GM12878 (cell line): ENCODE results near the gene PTCD2. TPM values are rescaled to one million over a fixed set of nuclear protein-coding genes. Genes with fewer than 3 reads are reported as not detected.
A peak's percentile ranks its signal among the peaks of the same experiment; 100 is the strongest.

Experiments used
- ATAC-seq: fragments of 200-7000 bp; cut with Tn5 transposase; 3 replicates; pipeline ENCODE4 v1.9.1; 2020; ENCODE audit warnings: mild to moderate bottlenecking, moderate library complexity
- BruUV-seq: library from RNA; stranded (reverse); fragments of 400-500 nt; replicated peaks from 2 replicates; lab custom pipeline; 2021; lab: Mats Ljungman, UMichigan
- CTCF ChIA-PET: fragments of 300-600 bp; sonication (Branson Sonifier 250); formaldehyde crosslinking; extraction: SDS; loops from one replicate; lab custom pipeline; 2021; ENCODE audit warnings: inconsistent platforms; lab: Yijun Ruan, JAX
- POLR2A ChIA-PET: fragments of 350-600 bp; formaldehyde crosslinking; extraction: SDS; loops from one replicate; lab custom pipeline; 2021; ENCODE audit warnings: inconsistent platforms; lab: Charles Lee
- RAD21 ChIA-PET: fragments of 300-600 bp; sonication (Branson Sonifier 250); formaldehyde crosslinking; loops from one replicate; lab custom pipeline; 2023; ENCODE audit warnings: antibody characterized with exemption; ENCODE audit not compliant: unreplicated experiment; lab: Charles Lee
- SMC1A ChIA-PET: fragments of 300-600 bp; sonication (Branson Sonifier 250); formaldehyde crosslinking; loops from one replicate; lab custom pipeline; 2023; ENCODE audit not compliant: unreplicated experiment, uncharacterized antibody; lab: Charles Lee
- DNase-seq: peaks from one replicate; pipeline ENCODE4 v3.0.0-alpha.2; 2011; ENCODE audit warnings: low read depth, low spot score
- FAIRE-seq: peaks from 3 replicates; lab custom pipeline; 2011; peaks lifted over from hg19 to GRCh38; lab: Jason Lieb, UNC
- H2AFZ ChIP-seq: 2 replicates; pipeline ENCODE4 v1.6.0; 2011; ENCODE audit warnings: low read depth, low read length, control low read depth; ENCODE audit not compliant: control insufficient read depth
- H3K27ac ChIP-seq: 2 replicates; pipeline ENCODE4 v1.5.1; 2011; ENCODE audit warnings: control low read depth; ENCODE audit not compliant: control insufficient read depth, insufficient read depth
- H3K27me3 ChIP-seq, 2 experiments: replicated peaks in 1 of 2; 2 replicates each; pipeline versions ENCODE4 v1.6.0 to v1.6.1; 2011; ENCODE audit warnings: low read length in 1 of 2; ENCODE audit not compliant: control insufficient read depth in 2 of 2, insufficient read depth in 2 of 2
- H3K36me3 ChIP-seq, 2 experiments: 2 replicates each; pipeline ENCODE4 v1.5.1; 2011; ENCODE audit warnings: low read length in 1 of 2; ENCODE audit not compliant: control insufficient read depth in 2 of 2, insufficient read depth in 2 of 2
- H3K4me1 ChIP-seq: 2 replicates; pipeline ENCODE4 v1.6.1; 2011; ENCODE audit warnings: mild to moderate bottlenecking, low read length, moderate library complexity, mixed read lengths; ENCODE audit not compliant: control insufficient read depth, insufficient read depth
- H3K4me2 ChIP-seq: 2 replicates; pipeline ENCODE4 v1.6.0; 2011; ENCODE audit warnings: control low read depth; ENCODE audit not compliant: control insufficient read depth, insufficient read depth
- H3K4me3 ChIP-seq: fragments of 200-600 bp; sonication (generic); 2 replicates; pipeline ENCODE4 v1.5.1; 2016
- H3K79me2 ChIP-seq: 2 replicates; pipeline ENCODE4 v1.6.0; 2011; ENCODE audit warnings: low read length; ENCODE audit not compliant: control insufficient read depth, insufficient read depth
- H3K9ac ChIP-seq: 2 replicates; pipeline ENCODE4 v1.8.0; 2011; ENCODE audit warnings: low read length, control low read depth, mixed read lengths; ENCODE audit not compliant: control insufficient read depth, insufficient read depth
- H3K9me3 ChIP-seq: replicated peaks from 3 replicates; pipeline ENCODE4 v1.5.1; 2011; ENCODE audit warnings: mild to moderate bottlenecking, low read length; ENCODE audit not compliant: control insufficient read depth, insufficient read depth
- H4K20me1 ChIP-seq: 2 replicates; pipeline ENCODE4 v1.6.0; 2011; ENCODE audit not compliant: control insufficient read depth, insufficient read depth
- BCL11A ChIP-seq: IDR thresholded peaks from 2 replicates; pipeline ENCODE4 v1.6.1; 2011; ENCODE audit warnings: low read depth, low read length
- CEBPB ChIP-seq, 2 experiments: fragments of 150-350 bp in 1 of 2; IDR thresholded peaks; 2 replicates each; pipeline ENCODE4 v1.6.1; 2012 to 2014; ENCODE audit warnings: low read depth in 2 of 2, low read length in 2 of 2, borderline replicate concordance in 1 of 2, inconsistent platforms in 1 of 2
- E4F1 ChIP-seq: fragments of 450-650 bp; IDR thresholded peaks from 2 replicates; pipeline ENCODE4 v1.6.1; 2018; ENCODE audit warnings: borderline replicate concordance, mild to moderate bottlenecking; ENCODE audit not compliant: partially characterized antibody
- KLF5 ChIP-seq: fragments of 450-650 bp; IDR thresholded peaks from 2 replicates; pipeline ENCODE4 v1.6.1; 2014; ENCODE audit warnings: mild to moderate bottlenecking; ENCODE audit not compliant: partially characterized antibody
- MAX ChIP-seq: IDR thresholded peaks from 2 replicates; pipeline ENCODE4 v1.6.1; 2012; ENCODE audit warnings: low read depth, low read length, improper control_type of control experiment
- MTA2 ChIP-seq: fragments of 450-650 bp; IDR thresholded peaks from 2 replicates; pipeline ENCODE4 v1.6.1; 2016; ENCODE audit warnings: low read depth, mild to moderate bottlenecking, moderate library complexity
- PAX8 ChIP-seq: fragments of 450-650 bp; IDR thresholded peaks from 2 replicates; pipeline ENCODE4 v1.6.1; 2017; ENCODE audit warnings: mild to moderate bottlenecking, moderate library complexity
- POU2F2 ChIP-seq: IDR thresholded peaks from 3 replicates; pipeline ENCODE4 v1.6.1; 2011; ENCODE audit warnings: low read depth, mild to moderate bottlenecking, low read length, borderline replicate concordance
- SIN3A ChIP-seq: IDR thresholded peaks from 2 replicates; pipeline ENCODE4 v1.6.1; 2012; ENCODE audit warnings: low read depth, low read length, improper control_type of control experiment
- SRF ChIP-seq, 2 experiments: IDR thresholded peaks; 2 replicates each; pipeline ENCODE4 v1.6.1; 2011; ENCODE audit warnings: low read depth in 2 of 2, low read length in 2 of 2, mild to moderate bottlenecking in 1 of 2, moderate library complexity in 1 of 2
- TBL1XR1 ChIP-seq: IDR thresholded peaks from 2 replicates; pipeline ENCODE4 v1.6.1; 2012; ENCODE audit warnings: low read depth, low read length, improper control_type of control experiment
- ZNF592 ChIP-seq: fragments of 450-650 bp; IDR thresholded peaks from 2 replicates; pipeline ENCODE4 v1.6.1; 2017; ENCODE audit warnings: mild to moderate bottlenecking, moderate library complexity
- ZNF687 ChIP-seq: fragments of 450-650 bp; IDR thresholded peaks from 2 replicates; pipeline ENCODE4 v1.6.1; 2017; ENCODE audit warnings: mild to moderate bottlenecking, moderate library complexity
- WGBS: methylation state at CpG from one replicate; pipeline ENCODE4 v1.1.6; 2016; ENCODE audit warnings: low lambda C conversion rate; ENCODE audit not compliant: insufficient replicate concordance, insufficient coverage; ENCODE audit errors: missing lambda C conversion rate; 5-methylcytosine and 5-hydroxymethylcytosine counted together
- in situ Hi-C: fragments of 300-500 bp; cut with MboI; formaldehyde crosslinking; loops from 9 replicates; pipeline ENCODE4 v1.14.3; 2018; ENCODE audit warnings: mixed read lengths
- intact Hi-C: fragments of 100-400 bp; cut with micrococcal nuclease; formaldehyde crosslinking; loops from one replicate; pipeline ENCODE4 v1.14.2; 2022; ENCODE audit not compliant: unreplicated experiment
- polyA plus RNA-seq, 11 experiments: library from polyadenylated mRNA; depleted of rRNA in 4 of 11; unstranded in 6 of 11; stranded (reverse) in 5 of 11; fragments of >200 nt; fragmentation: Nextera tagmentation in 4 of 11; fragmentation: Illumina TruSeq in 1 of 11; extraction: Ambion mirVana in 4 of 11; extraction: Trizol in 1 of 11; gene quantifications; 1 replicate in 1 of 11; 2 replicates in 10 of 11; pipeline versions ENCODE4 v1.2.1 to v1.2.3, GENCODE V29; 2011 to 2016; ENCODE audit warnings: inconsistent platforms in 2 of 11, missing spikeins in 2 of 11, low read depth in 1 of 11
- total RNA-seq, 4 experiments: library from RNA; depleted of rRNA in 3 of 4; stranded (reverse); fragments of >200 nt in 3 of 4; fragmentation: Illumina TruSeq in 1 of 4; extraction: Trizol in 1 of 4; gene quantifications; 2 replicates each; pipeline versions ENCODE4 v1.2.1 to v1.2.3, GENCODE V29; 2013 to 2021

The PTCD2 gene
- total and polyA plus RNA-seq, 10 of the 15 experiments (the other 5 are each of a cell fraction or from before 2014, with no cell fraction given), result 8.7 to 15.0 (median 11.9) TPM

- H3K79me2 ChIP-seq, result no peaks in the 10 kb centered on the region
- ChIA-PET CTCF (interaction anchor here (0.7 to 3.0 kb wide), 8 partner anchors 11 to 144 kb away, joined by 3 to 17 read pairs (median 4); no protein-coding TSS in a partner anchor), POLR2A (no interaction called here)
- no peak for TF ChIP-seq MTA2
- TF ChIP-seq TBL1XR1, result no peak
- no peak for TF ChIP-seq POU2F2
- TF ChIP-seq ZNF592, result no peak
- TF ChIP-seq MAX, result no peak
- TF ChIP-seq SIN3A, result no peak
- TF ChIP-seq BCL11A, result no peak
- TF ChIP-seq PAX8, result no peak
- no peak for TF ChIP-seq SRF (IDR thresholded peaks at IDR 0.05; ENCODE audit: low read depth in 2 of 2, low read length in 2 of 2)
- TF ChIP-seq ZNF687, result no peak
- no peak for TF ChIP-seq KLF5
- TF ChIP-seq E4F1, result no peak
- no peak for TF ChIP-seq CEBPB (IDR thresholded peaks at IDR 0.05; ENCODE audit: borderline replicate concordance in 1 of 2, low read depth in 2 of 2, low read length in 2 of 2)
Measured at GRCh38 chr5:72379936-72380335, 59.8 kb downstream of the PTCD2 start.

More at GRCh38 chr5:72379936-72380335, 59.8 kb downstream of the PTCD2 start:
- H4K20me1 ChIP-seq, result no peaks in the 10 kb centered on the region
- intact Hi-C loops (no loop called here), in situ Hi-C loops (loop anchor here (10.0 kb wide), 2 partner anchors 135 to 445 kb away; no protein-coding TSS in a partner anchor)
- H2AFZ ChIP-seq, result no peak overlapping the region
- no peaks in the 10 kb centered on the region for H3K36me3 ChIP-seq
- DNase-seq (no peak), FAIRE-seq (peak; percentile 27), ATAC-seq (no peak)
- H3K4me1 ChIP-seq, result peaks cover 9% of the 10 kb centered on the region
- no TSS peak for BruUV-seq
- no peak overlapping the region for H3K4me3 ChIP-seq
- H3K4me2 ChIP-seq, result no peak overlapping the region
- no peaks in the 10 kb centered on the region; the same call in 2 of the 3 replicates for H3K9me3 ChIP-seq
- H3K27me3 ChIP-seq, result no peaks in the 10 kb centered on the region; a peak in 1 of 4 replicates
- no peak overlapping the region for H3K9ac ChIP-seq
- SMC1A ChIA-PET, result interaction anchor here (0.8 to 3.8 kb wide), 7 partner anchors 9 to 144 kb away, joined by 3 to 23 read pairs (median 3); no protein-coding TSS in a partner anchor
- WGBS, result 76% methylated on average over 10 of the region's 10 CpGs
- H3K27ac ChIP-seq, result no peak overlapping the region
- RAD21 ChIA-PET, result interaction anchor here (0.9 to 2.1 kb wide), 4 partner anchors 14 to 144 kb away, joined by 3 to 8 read pairs (median 6); no protein-coding TSS in a partner anchor
